H1 (cell line): ENCODE results near the gene MTARC1. TPM values are rescaled to one million over a fixed set of nuclear protein-coding genes. Genes with fewer than 3 reads are reported as not detected.

Experiments used
- CHD7 ChIP-seq: fragments of 300-600 bp; sonication (generic); IDR thresholded peaks from 2 replicates; pipeline ENCODE4 v1.7.1; 2012; ENCODE audit warnings: low read length, moderate library complexity, mild to moderate bottlenecking, inconsistent platforms; ENCODE audit not compliant: insufficient replicate concordance
- CREB1 ChIP-seq: IDR thresholded peaks from 2 replicates; pipeline ENCODE4 v1.6.1; 2012; ENCODE audit warnings: inconsistent platforms
- HDAC2 ChIP-seq, 2 experiments: fragments of 300-600 bp in 1 of 2; sonication (generic) in 1 of 2; IDR thresholded peaks; 2 replicates each; pipeline ENCODE4 v1.6.1; 2011 to 2012; ENCODE audit warnings: low read depth in 2 of 2, low read length in 2 of 2, mild to moderate bottlenecking in 2 of 2, moderate library complexity in 2 of 2, borderline replicate concordance in 1 of 2, inconsistent platforms in 1 of 2
- JUND ChIP-seq: IDR thresholded peaks from 2 replicates; pipeline ENCODE4 v1.6.1; 2011; ENCODE audit warnings: mild to moderate bottlenecking, improper control_type of control experiment, low read length
- POU5F1 ChIP-seq: IDR thresholded peaks from 2 replicates; pipeline ENCODE4 v1.6.1; 2011; ENCODE audit warnings: low read depth, mild to moderate bottlenecking, low read length, moderate library complexity
- SIN3A ChIP-seq, 2 experiments: IDR thresholded peaks in 1 of 2; conservative IDR thresholded peaks in 1 of 2; 2 replicates each; pipeline ENCODE4 v1.6.1; 2011 to 2012; ENCODE audit warnings: low read length in 2 of 2, improper control_type of control experiment in 1 of 2, low read depth in 1 of 2, mild to moderate bottlenecking in 1 of 2
- SIRT6 ChIP-seq: IDR thresholded peaks from one replicate; pipeline ENCODE4 v1.7.1; 2012; ENCODE audit warnings: low read length, inconsistent platforms
- TAF7 ChIP-seq: optimal IDR thresholded peaks from 2 replicates; pipeline ENCODE3; 2011; ENCODE audit warnings: low read depth, mild to moderate bottlenecking, inconsistent platforms, low read length, moderate library complexity, borderline replicate concordance
- polyA plus RNA-seq, 7 experiments: library from polyadenylated mRNA; depleted of rRNA in 3 of 7; stranded (reverse) in 5 of 7; unstranded in 2 of 7; fragments of >200 nt in 5 of 7; fragments of 200-250 nt in 2 of 7; gene quantifications; 1 replicate in 5 of 7; 2 replicates in 1 of 7; 4 replicates in 1 of 7; pipeline versions ENCODE4 v1.2.1 to v1.2.3, GENCODE V29; 2011 to 2013; ENCODE audit warnings: missing spikeins in 2 of 7, mixed read lengths in 2 of 7
- total RNA-seq: library from RNA; stranded (reverse); fragmentation: NEBNext Ultra II Directional; extraction: Animal tissue kit (Norgen Biotek cat#: 25700); gene quantifications from 2 replicates; pipeline ENCODE4 v1.2.1, GENCODE V29; 2021

Gene MTARC1
- total and polyA plus RNA-seq, 2 of the 8 experiments (the other 6 are each of a cell fraction or from before 2014, with no cell fraction given) = 17.2 to 46.2 TPM

- TF ChIP-seq CHD7 (peak; percentile 36), TAF7 (no peak), POU5F1 (no peak), JUND (peak; percentile 56; the same call in 1 of the 2 replicates), CREB1 (no peak), HDAC2 (IDR thresholded peaks at IDR 0.05; ENCODE audit: borderline replicate concordance in 1 of 2, low read depth in 2 of 2, low read length in 2 of 2) (no peak; a peak in 1 of 4 replicates), SIN3A (conservative IDR thresholded peaks at IDR 0.05 in 1 of 2, IDR thresholded peaks at IDR 0.05 in 1 of 2; ENCODE audit: low read depth in 1 of 2, low read length in 2 of 2) (no peak), SIRT6 (no peak)
These were observed 31.9 kb downstream of the MTARC1 start (continued) for GRCh38 chr1:220818421-220819173.
